Measurements from ENCODE around the gene FOXJ3. TPM values are rescaled to one million over a fixed set of nuclear protein-coding genes. Genes with fewer than 3 reads are reported as not detected.

FOXJ3 gene
- total RNA-seq, 2 donors from 2014 or later, result 36.7 to 38.6 TPM

- no peak for TF ChIP-seq CTCF (IDR thresholded peaks at IDR 0.05)
- Histone ChIP-seq H3K9me3 (no peaks in the 10 kb centered on the region), H3K36me3 (no peaks in the 10 kb centered on the region), H3K4me3 (no peak overlapping the region), H3K27ac (no peak overlapping the region), H3K27me3 (no peaks in the 10 kb centered on the region), H3K4me1 (peaks cover 0 to 49% of the 10 kb centered on the region in 2 donors)
- DNase-seq (ENCODE audit: low spot score), result no peak
Measured at GRCh38 chr1:42315500-42315899, 19.5 kb downstream of the FOXJ3 start.

DNA sequence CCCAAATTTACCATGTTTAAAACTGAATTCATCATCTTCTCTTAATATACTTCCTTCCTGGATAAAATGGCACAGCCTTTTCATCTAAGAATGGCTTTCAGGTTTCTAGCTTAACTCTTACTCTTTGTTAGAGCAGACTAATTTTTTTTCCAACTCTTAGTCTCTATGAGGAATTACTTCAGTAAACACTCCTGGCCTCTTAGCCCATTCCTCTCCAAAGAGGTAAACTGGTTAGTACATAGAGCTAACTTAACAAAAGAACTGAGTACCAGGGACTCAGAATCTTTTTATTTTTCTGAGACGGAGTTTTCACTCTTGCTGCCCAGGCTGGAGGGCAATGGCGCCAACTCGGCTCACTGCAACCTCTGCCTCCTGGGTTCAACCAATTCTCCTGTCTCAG lies 21.1 kb downstream of the FOXJ3 start:
- no peak for TF ChIP-seq CTCF (IDR thresholded peaks at IDR 0.05)
- Histone ChIP-seq H3K27ac (no peak overlapping the region), H3K4me1 (peaks cover 0 to 34% of the 10 kb centered on the region in 2 donors), H3K4me3 (no peak overlapping the region), H3K9me3 (no peaks in the 10 kb centered on the region), H3K27me3 (no peaks in the 10 kb centered on the region), H3K36me3 (no peaks in the 10 kb centered on the region)
- DNase-seq (ENCODE audit: low spot score), result no peak

DNA sequence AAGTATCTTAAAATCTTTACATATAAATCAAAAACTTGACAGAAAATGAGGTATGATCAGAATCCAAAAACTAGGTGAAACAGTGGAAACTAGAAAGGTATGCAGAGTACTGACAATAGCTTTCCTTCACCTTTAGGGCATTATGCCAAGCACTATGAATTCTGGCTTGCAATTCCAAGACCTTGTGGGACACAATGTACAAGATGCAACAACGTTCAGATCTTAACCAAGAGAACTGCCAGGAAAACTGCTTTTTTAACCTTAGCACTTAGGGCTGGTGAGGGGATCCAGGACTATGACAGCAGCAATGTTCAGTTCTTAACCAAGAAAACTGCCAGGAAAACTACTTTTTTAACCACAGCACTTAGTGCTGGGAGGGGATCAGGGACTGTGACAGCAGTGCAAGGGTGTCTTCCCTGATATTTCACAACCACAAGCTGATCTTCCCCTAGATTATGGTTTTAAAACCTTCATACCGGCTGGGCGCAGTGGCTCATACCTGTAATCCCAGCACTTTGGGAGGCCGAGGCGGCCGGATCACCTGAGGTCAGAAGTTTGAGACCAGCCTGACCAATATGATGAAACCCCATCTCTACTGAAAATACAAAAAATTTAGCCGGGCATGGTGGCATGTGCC lies 22.3 kb downstream of the FOXJ3 start:
- TF ChIP-seq CTCF (IDR thresholded peaks at IDR 0.05), result no peak
- H3K27ac ChIP-seq, result no peak overlapping the region
- no peaks in the 10 kb centered on the region for H3K27me3 ChIP-seq
- DNase-seq (ENCODE audit: low spot score), result no peak
- no peaks in the 10 kb centered on the region for H3K36me3 ChIP-seq
- H3K4me1 ChIP-seq, result peaks cover 0 to 31% of the 10 kb centered on the region in 2 donors
- H3K4me3 ChIP-seq, result no peak overlapping the region
- H3K9me3 ChIP-seq, result no peaks in the 10 kb centered on the region

DNA sequence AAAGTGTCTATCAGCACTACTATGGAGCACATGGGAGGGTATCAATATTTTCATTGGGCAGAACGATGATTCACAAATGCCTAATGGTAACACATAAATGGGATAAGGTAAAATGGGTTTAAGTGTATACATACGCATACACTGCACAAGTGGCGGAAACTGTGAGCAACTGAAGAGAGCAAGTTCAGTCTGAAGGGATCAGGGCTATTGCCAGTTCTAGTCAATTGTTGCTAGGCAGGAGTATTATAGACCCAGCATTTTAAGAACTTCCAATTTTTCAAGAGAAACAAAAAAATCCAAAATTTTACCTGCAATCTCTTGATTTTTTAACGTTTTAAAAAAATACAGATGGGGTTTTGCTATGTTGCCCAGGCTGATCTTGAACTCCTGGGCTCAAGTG lies 23.1 kb downstream of the FOXJ3 start:
- DNase-seq (ENCODE audit: low spot score), result no peak
- peaks cover 0 to 27% of the 10 kb centered on the region in 2 donors for H3K4me1 ChIP-seq
- H3K27me3 ChIP-seq, result no peaks in the 10 kb centered on the region
- no peak for TF ChIP-seq CTCF (IDR thresholded peaks at IDR 0.05)
- no peak overlapping the region for H3K4me3 ChIP-seq
- no peaks in the 10 kb centered on the region for H3K9me3 ChIP-seq
- no peak overlapping the region for H3K27ac ChIP-seq
- no peaks in the 10 kb centered on the region for H3K36me3 ChIP-seq

DNA sequence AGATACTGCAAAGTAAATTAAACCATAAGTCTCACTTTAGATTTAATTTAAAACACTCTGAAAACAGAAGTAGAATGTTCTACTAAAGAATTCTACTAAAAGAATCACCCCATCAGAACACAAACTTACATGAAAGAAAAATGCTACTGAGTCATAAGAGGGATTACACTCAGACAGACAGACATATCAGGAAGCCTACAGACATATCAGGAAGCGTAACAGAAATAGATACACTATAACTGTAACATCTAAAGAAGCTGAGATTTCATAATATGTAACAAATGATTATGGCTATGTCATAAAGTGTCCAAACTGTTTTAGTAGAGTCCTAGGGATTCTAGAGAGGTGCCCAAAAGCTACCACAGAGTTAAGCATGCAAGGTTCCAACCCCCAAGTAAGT lies 23.9 kb downstream of the FOXJ3 start:
- peaks cover 0 to 22% of the 10 kb centered on the region in 2 donors for H3K4me1 ChIP-seq
- H3K36me3 ChIP-seq, result no peaks in the 10 kb centered on the region
- no peak overlapping the region for H3K4me3 ChIP-seq
- H3K27ac ChIP-seq, result no peak overlapping the region
- H3K9me3 ChIP-seq, result no peaks in the 10 kb centered on the region
- H3K27me3 ChIP-seq, result no peaks in the 10 kb centered on the region
- TF ChIP-seq CTCF (IDR thresholded peaks at IDR 0.05), result no peak
- no peak for DNase-seq (ENCODE audit: low spot score)

DNA sequence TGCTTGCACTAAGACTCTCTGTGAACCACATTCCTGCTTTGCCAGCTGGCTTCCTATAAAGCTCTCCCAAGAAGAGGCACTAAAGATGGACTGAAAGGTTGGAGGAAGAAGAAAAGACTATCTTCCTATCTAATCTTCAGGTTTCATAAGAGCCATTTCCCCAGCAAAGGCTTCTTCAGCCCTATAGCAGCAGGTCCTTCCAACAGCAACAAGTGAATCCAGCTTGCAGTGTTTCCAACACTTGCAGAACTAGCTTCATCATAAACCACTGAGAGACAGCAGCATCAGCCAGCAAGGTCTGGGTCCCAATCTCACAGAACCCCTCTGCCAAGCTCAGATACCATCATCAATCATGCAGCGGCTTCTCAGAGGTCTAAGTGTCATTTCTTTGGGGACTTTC lies 28.1 kb downstream of the FOXJ3 start:
- Histone ChIP-seq H3K9me3 (no peaks in the 10 kb centered on the region), H3K27me3 (no peaks in the 10 kb centered on the region), H3K27ac (no peak overlapping the region), H3K4me1 (no peaks in the 10 kb centered on the region), H3K36me3 (no peaks in the 10 kb centered on the region), H3K4me3 (no peak overlapping the region)
- TF ChIP-seq CTCF (IDR thresholded peaks at IDR 0.05), result no peak
- no peak for DNase-seq (ENCODE audit: low spot score)
